HL-60 (cell line): ENCODE data around the gene DDRGK1.

Experiments
- DNase-seq, 2 experiments: peaks; one replicate each; pipeline ENCODE4 v3.0.0-alpha.2; 2010 to 2020; ENCODE audit warnings: low read depth in 1 of 2, low spot score in 1 of 2
- H3K27ac ChIP-seq: fragments of 250-450 bp; sonication (Bioruptor Pico); replicated peaks from 2 replicates; pipeline ENCODE4 v1.5.1; 2020; ENCODE audit warnings: mild to moderate bottlenecking, moderate library complexity
- H3K27me3 ChIP-seq: fragments of 250-450 bp; sonication (Bioruptor Pico); 2 replicates; pipeline ENCODE4 v1.5.1; 2021; ENCODE audit warnings: mild to moderate bottlenecking, moderate library complexity; ENCODE audit not compliant: insufficient read depth, poor library complexity, severe bottlenecking
- H3K4me3 ChIP-seq: replicated peaks from 2 replicates; pipeline ENCODE4 v1.5.1; 2011; ENCODE audit warnings: mild to moderate bottlenecking, control low read depth, low read length; ENCODE audit not compliant: insufficient read depth
- GABPA ChIP-seq: IDR thresholded peaks from 2 replicates; pipeline ENCODE4 v1.6.1; 2012; ENCODE audit warnings: low read depth
- POLR2AphosphoS5 ChIP-seq: IDR thresholded peaks from 2 replicates; pipeline ENCODE4 v1.6.1; 2012; ENCODE audit warnings: low read depth
- SPI1 ChIP-seq: IDR thresholded peaks from 2 replicates; pipeline ENCODE4 v1.6.1; 2012; ENCODE audit warnings: low read depth, mild to moderate bottlenecking, borderline replicate concordance
- TF ChIP-seq, protein P1 (sequence below): IDR thresholded peaks from 2 replicates; pipeline ENCODE4 v1.6.1; 2012; ENCODE audit warnings: low read depth; ENCODE audit not compliant: insufficient replicate concordance
- TF ChIP-seq, protein P2 (sequence below): IDR thresholded peaks from one replicate; pipeline ENCODE4 v1.5.1; 2011; ENCODE audit warnings: low read length, control low read depth, inconsistent platforms; ENCODE audit not compliant: insufficient read depth

Gene DDRGK1

DNA sequence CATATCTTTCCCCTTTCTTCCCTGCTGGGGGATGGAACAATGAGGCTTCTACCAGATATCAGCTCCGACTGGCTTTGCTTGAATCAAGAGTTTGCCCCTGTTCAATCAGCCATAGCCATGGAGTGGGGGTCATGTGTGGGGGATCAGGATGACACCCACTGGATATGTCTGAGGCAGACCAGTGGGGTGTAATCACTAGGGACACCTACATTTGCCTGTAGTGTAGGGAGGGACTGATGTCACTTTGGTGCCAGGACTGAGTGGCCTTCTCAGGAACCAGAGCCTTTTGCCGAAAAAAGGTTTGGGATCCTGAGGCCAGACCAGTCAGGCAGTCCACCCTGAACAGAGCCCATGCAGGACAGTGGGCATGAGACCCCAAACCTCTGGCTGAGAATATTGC lies 5.9 kb upstream of the DDRGK1 start:
- TF ChIP-seq GABPA (no peak), POLR2AphosphoS5 (no peak), SPI1 (no peak)
- TF ChIP-seq, protein P1, sequence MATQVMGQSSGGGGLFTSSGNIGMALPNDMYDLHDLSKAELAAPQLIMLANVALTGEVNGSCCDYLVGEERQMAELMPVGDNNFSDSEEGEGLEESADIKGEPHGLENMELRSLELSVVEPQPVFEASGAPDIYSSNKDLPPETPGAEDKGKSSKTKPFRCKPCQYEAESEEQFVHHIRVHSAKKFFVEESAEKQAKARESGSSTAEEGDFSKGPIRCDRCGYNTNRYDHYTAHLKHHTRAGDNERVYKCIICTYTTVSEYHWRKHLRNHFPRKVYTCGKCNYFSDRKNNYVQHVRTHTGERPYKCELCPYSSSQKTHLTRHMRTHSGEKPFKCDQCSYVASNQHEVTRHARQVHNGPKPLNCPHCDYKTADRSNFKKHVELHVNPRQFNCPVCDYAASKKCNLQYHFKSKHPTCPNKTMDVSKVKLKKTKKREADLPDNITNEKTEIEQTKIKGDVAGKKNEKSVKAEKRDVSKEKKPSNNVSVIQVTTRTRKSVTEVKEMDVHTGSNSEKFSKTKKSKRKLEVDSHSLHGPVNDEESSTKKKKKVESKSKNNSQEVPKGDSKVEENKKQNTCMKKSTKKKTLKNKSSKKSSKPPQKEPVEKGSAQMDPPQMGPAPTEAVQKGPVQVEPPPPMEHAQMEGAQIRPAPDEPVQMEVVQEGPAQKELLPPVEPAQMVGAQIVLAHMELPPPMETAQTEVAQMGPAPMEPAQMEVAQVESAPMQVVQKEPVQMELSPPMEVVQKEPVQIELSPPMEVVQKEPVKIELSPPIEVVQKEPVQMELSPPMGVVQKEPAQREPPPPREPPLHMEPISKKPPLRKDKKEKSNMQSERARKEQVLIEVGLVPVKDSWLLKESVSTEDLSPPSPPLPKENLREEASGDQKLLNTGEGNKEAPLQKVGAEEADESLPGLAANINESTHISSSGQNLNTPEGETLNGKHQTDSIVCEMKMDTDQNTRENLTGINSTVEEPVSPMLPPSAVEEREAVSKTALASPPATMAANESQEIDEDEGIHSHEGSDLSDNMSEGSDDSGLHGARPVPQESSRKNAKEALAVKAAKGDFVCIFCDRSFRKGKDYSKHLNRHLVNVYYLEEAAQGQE: no peak
- TF ChIP-seq, protein P2, sequence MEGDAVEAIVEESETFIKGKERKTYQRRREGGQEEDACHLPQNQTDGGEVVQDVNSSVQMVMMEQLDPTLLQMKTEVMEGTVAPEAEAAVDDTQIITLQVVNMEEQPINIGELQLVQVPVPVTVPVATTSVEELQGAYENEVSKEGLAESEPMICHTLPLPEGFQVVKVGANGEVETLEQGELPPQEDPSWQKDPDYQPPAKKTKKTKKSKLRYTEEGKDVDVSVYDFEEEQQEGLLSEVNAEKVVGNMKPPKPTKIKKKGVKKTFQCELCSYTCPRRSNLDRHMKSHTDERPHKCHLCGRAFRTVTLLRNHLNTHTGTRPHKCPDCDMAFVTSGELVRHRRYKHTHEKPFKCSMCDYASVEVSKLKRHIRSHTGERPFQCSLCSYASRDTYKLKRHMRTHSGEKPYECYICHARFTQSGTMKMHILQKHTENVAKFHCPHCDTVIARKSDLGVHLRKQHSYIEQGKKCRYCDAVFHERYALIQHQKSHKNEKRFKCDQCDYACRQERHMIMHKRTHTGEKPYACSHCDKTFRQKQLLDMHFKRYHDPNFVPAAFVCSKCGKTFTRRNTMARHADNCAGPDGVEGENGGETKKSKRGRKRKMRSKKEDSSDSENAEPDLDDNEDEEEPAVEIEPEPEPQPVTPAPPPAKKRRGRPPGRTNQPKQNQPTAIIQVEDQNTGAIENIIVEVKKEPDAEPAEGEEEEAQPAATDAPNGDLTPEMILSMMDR: no peak
- Histone ChIP-seq H3K4me3 (peak overlapping the region; percentile 76), H3K27me3 (no peaks in the 10 kb centered on the region), H3K27ac (peak overlapping the region; percentile 94)
- DNase-seq: no peak

GRCh38 chr20:3209946-3210317 lies 5.5 kb upstream of the DDRGK1 start:
- DNase-seq: peak; percentile 9 to 18
- Histone ChIP-seq H3K27ac (peak overlapping the region; percentile 94), H3K4me3 (peak overlapping the region; percentile 76), H3K27me3 (no peaks in the 10 kb centered on the region)
- TF ChIP-seq SPI1 (no peak), GABPA (no peak), POLR2AphosphoS5 (no peak)
- TF ChIP-seq, protein P1: no peak
- TF ChIP-seq, protein P2: no peak

- H3K27me3 ChIP-seq: no peaks in the 10 kb centered on the region
- peak within 1 kb of the TSS; percentile 76 for H3K4me3 ChIP-seq
- peak; percentile 68 to 71 for DNase-seq
- TF ChIP-seq, protein P1: peak; percentile 36
- TF ChIP-seq POLR2AphosphoS5: peak; percentile 59; the same call in 1 of the 2 replicates
- TF ChIP-seq GABPA: peak; percentile 88
- TF ChIP-seq, protein P2: no peak
- no peak for TF ChIP-seq SPI1
- peak within 1 kb of the TSS; percentile 94 for H3K27ac ChIP-seq
Measured at GRCh38 chr20:3209257-3209945, 4.9 kb upstream of the DDRGK1 start, which contains the start of gene ITPA. ITPA (plus strand) TSS chr20:3209498; CDS start chr20:3209552, 54 bp downstream.
